Ovary (tissue), 3 donors: Measurements from ENCODE around the gene CIDEC.

Source experiments
- POLR2A ChIP-seq: fragments of 450-650 bp; IDR thresholded peaks from one replicate; pipeline ENCODE4 v1.6.1; 2017; ENCODE audit warnings: antibody characterized with exemption, mild to moderate bottlenecking, moderate library complexity
- TF ChIP-seq, protein P1 (sequence below), 3 donors: fragments of 450-650 bp in 2 of 3; fragments of 200-600 bp in 1 of 3; IDR thresholded peaks; one replicate each; pipeline versions ENCODE4 v1.5.1 to v1.8.0; 2016 to 2022; ENCODE audit warnings: antibody characterized with exemption in 3 of 3, mild to moderate bottlenecking in 1 of 3
- donor health status: DM: no; HTN: no; CAD: no.

DNA sequence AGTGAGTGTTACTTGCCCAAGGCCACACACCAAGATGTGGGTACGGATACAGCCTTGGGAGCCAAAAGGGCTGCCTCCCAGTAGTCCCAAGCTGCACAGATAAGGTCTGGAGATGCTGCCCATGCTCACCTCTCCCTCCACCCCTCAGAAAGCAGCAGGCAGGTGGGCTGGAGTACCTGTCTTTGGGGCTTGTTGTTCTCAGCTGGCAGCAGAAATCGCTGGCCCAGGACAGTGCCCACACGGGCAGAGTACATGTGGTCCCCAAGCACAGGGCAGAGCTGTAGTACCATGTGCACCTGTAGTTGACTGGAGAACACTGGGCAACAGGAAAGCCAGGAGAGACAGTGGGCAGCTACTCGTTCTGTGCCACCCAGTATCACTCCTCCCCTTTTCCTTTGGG is 41.2 kb downstream of the CIDEC start:
- TF ChIP-seq, protein P1, sequence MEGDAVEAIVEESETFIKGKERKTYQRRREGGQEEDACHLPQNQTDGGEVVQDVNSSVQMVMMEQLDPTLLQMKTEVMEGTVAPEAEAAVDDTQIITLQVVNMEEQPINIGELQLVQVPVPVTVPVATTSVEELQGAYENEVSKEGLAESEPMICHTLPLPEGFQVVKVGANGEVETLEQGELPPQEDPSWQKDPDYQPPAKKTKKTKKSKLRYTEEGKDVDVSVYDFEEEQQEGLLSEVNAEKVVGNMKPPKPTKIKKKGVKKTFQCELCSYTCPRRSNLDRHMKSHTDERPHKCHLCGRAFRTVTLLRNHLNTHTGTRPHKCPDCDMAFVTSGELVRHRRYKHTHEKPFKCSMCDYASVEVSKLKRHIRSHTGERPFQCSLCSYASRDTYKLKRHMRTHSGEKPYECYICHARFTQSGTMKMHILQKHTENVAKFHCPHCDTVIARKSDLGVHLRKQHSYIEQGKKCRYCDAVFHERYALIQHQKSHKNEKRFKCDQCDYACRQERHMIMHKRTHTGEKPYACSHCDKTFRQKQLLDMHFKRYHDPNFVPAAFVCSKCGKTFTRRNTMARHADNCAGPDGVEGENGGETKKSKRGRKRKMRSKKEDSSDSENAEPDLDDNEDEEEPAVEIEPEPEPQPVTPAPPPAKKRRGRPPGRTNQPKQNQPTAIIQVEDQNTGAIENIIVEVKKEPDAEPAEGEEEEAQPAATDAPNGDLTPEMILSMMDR (IDR thresholded peaks at IDR 0.05): no peak
- no peak for TF ChIP-seq POLR2A
